GM19035 (cell line): ENCODE measurements around the gene SMG6.

Experiments used
- ATAC-seq: cut with Tn5 transposase; IDR thresholded peaks from one replicate; pipeline ENCODE4 v1.9.1; 2021; ENCODE audit not compliant: unreplicated experiment

The SMG6 gene

DNA sequence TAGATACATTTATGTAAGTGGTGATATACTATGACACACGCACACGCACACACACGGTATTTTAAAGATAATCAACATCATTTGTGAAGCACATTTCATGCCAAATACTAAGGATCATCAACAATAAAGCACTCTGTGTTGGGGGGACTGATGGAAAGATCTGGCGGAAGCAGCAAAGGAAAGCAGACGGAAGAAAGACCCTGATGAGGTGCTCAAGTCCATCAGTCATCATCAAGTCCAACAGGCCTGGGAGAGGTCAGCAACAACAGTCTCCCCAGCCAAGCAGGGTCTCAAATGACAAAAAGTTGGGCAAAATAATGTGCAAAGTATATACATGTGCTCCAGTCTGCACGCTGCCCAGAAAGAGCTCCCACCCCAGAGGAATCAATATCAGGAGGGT lies 193.1 kb downstream of the SMG6 start:
- ATAC-seq = no peak

DNA sequence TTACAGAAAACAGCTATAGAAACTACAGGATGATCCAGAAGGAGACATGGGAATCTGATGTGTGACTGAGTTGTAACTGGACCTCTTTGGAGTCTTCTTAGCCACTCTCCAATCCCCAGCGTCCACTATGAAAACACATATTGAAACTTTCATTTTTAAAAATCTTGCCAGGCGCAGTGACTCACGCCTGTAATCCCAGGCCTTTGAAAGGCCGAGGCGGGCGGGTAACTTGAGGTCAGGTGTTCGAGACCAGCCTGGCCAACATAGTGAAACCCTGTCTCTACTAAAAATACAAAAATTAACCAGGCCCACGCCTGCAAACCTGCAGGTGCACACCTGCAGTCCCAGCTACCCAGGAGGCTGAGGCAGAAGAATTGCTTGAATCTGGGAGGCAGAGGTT lies 195.4 kb downstream of the SMG6 start:
- no peak for ATAC-seq

DNA sequence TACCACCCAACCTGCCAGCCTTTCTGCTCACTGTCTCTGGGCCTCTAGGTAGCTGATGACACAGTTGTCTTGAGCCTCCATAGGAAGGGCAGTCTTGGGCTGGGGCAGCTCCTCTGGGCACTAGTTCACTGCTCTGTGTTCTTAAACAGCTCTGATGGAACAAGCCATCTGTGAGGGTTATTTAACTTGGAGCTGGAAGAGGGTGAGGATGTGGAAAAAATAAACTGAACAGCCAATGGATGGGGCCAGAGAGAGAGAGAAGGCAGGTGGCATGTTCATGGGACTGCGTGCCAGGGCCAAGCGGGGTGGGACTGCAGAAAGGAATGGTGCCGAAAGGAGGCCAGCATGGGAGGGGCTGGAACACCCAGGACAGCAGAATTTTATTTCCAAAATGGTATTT lies 196.1 kb downstream of the SMG6 start:
- no peak for ATAC-seq

DNA sequence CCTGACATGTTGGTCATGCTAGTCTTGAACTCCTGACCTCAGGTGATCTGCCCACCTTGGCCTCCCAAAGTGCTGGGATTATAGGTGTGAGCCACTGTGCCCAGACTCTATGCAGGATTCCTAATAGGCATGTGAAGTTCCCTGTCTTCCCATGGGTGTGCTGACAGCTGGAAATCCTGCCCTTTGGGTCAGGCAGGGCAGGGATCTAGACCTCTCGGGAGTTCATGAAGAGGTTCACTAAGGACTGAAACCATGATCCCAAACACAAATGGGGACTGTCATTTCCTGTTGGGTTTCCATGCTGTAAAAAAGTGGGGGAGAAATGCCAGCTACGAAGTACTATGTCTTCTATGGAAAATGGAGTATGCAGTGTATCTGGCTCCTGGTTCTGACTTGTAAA lies 196.5 kb downstream of the SMG6 start:
- no peak for ATAC-seq

- no peak for ATAC-seq
These were observed 197.2 kb downstream of the SMG6 start for GRCh38 chr17:2106308-2106955.

DNA sequence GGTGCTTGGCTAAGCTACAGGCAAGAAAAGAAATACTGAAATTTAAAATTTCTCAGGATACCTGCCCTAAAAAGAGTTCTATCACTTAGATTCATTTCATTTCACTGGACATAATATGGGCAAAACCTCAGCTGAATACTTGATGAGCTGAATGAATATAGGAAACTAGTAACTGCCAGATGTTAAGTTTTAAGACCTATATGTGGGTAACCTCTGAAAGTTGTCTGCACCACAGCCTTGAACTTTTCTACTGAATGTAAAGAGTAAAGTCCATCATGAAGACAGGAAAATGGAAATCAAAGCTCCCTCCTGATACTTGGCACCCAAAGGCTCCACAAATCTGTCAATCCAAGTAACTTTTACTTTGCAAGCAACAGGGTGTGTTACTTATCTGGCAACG lies 197.9 kb downstream of the SMG6 start:
- ATAC-seq = no peak

- ATAC-seq = no peak
These were observed 200.4 kb downstream of the SMG6 start for GRCh38 chr17:2102931-2103809.

GRCh38 chr17:2101448-2102257 lies 201.9 kb downstream of the SMG6 start:
- no peak for ATAC-seq

DNA sequence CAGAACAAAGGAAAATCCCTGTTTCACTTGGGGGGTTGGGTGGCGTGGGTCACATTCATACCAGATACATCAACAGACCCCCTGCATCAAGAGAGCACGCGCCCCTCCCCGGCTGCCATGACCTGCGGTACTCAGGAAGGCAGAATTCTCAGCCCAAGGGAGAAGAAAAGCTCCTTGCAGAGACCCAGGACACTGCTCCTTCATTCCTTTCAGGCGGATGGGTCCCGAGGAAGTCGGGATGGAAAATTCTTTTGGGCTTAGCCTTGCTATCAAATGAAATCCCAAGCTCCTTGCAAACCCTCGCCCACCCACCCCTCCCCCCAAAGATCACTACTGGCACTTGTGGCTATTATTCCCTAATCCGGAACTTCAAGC lies 208.1 kb downstream of the SMG6 start:
- no peak for ATAC-seq

- ATAC-seq = no peak
These were observed 208.6 kb downstream of the SMG6 start for GRCh38 chr17:2094891-2095535.

GRCh38 chr17:2093349-2093748 lies 210.2 kb downstream of the SMG6 start:
- ATAC-seq = no peak

DNA sequence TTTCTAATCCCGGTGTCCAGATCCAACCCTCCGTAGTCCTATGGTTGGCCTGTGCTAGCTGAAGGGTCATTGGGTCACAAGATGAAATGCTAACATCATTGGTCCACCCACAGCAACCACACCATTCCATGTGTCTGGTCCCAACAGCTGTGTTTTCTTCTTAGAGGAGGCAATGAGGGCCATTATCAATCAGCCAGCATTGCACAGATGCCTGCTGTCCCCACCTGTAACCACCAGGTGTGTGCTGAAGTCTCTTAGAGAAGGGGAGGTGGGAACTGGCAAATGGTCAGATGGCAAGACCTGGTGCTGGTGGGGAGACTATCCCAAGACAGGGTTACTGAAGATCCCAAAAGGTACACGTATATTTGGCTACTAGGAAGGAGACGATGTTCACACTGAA lies 211.3 kb downstream of the SMG6 start:
- no peak for ATAC-seq

GRCh38 chr17:2090804-2091534 lies 212.6 kb downstream of the SMG6 start:
- no peak for ATAC-seq

- no peak for ATAC-seq
These were observed 213.4 kb downstream of the SMG6 start for GRCh38 chr17:2090210-2090641.

DNA sequence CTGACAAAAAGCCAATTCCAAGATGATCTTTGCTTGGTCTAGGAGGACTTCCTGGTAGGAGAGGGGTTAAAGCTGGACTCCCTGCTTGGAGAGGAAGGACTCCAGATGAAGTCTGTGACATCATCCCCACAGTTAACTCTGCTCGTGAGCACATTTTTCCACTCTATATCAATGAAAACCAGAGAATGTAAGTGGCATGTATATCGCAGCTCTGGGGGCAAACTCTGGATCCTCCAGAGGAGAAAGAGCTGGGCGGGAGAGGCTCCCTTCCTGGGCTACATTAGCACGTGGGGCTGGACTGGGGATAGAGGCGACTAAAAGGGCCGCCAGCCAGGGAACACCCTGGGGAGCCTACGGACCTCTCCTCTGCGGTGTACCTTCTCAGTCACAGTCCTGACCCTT lies 214.6 kb downstream of the SMG6 start:
- peak; percentile 38 for ATAC-seq

DNA sequence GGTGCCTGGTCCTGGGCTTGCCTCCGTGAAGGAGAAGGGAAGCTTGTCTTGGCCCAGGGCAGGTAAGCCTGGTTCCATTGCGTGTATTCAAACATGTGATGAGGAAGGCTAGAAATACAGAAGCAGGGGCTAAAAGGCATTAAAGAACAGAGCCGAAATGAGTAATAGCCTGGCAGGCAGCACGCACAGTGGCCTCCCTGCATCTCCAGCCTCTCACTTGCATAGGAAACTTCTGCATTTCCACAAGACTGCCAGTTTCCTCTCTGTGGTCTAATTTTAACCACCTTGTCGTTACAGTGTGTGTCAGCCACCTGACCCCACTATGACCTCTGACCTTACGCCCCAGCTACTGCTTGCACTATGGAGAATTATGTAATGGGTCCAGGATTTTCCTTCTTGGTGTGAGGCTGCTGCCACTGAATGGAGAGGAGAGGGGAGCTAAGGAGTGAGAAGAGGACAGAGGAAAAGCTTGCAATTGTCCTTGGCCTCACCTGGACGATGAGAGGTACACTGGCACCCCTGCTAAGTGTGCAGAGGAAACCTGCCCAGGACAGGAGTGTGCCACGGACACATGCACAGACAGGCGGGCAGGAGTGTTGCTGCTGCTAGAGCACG lies 215.9 kb downstream of the SMG6 start:
- ATAC-seq = peak; percentile 26

DNA sequence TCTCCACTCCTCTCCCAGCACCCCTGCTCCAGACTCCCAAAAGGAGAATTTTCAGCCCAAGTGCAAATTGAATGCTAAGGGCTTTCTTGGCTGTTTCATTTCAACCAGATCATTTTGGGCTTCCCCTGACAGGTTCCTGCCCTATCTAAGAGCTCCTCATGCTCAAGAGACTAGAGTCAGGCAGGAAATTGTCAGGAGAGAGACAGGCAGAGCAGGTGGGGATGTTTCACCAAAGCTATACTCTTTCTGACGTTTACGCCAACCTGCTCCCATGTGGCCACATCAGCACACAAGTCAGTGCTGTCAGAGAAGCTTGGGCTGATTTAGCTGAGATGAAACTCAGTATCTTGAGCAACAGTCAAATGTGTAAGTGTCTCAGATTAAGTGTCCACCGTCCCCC lies 217.3 kb downstream of the SMG6 start:
- no peak for ATAC-seq

GRCh38 chr17:2085648-2085949 lies 218.0 kb downstream of the SMG6 start:
- no peak for ATAC-seq

GRCh38 chr17:2084766-2085647 lies 218.6 kb downstream of the SMG6 start:
- no peak for ATAC-seq
